ENCODE data around the gene FAAP20. TPM values are rescaled to one million over a fixed set of nuclear protein-coding genes. Genes with fewer than 3 reads are reported as not detected.
A peak's percentile ranks its signal among the peaks of the same experiment; 100 is the strongest.

Gene FAAP20
- total and polyA plus RNA-seq, 12 donors: 2.7 to 185 (median 62.0) TPM

- peaks cover 33 to 34% of the 10 kb centered on the region in 2 donors for H3K4me1 ChIP-seq (replicated peaks in 1 of 2)
- peak overlapping the region; percentile 85 to 98 (median 94) for H3K27ac ChIP-seq
- H3K36me3 ChIP-seq (replicated peaks in 1 of 2): no peaks in the 10 kb centered on the region
- H3K27me3 ChIP-seq: no peaks in the 10 kb centered on the region
- 26 to 32% (median 28%) methylated on average over 8 to 32 of the region's 32 CpGs for WGBS, 4 donors
- H3K9me3 ChIP-seq (replicated peaks in 1 of 3): no peaks in the 10 kb centered on the region
- peak overlapping the region in 1 of 4 donors; percentile 24 for H3K4me3 ChIP-seq
- peak; percentile 75 to 92 (median 87) for DNase-seq
- TF ChIP-seq, protein P1, sequence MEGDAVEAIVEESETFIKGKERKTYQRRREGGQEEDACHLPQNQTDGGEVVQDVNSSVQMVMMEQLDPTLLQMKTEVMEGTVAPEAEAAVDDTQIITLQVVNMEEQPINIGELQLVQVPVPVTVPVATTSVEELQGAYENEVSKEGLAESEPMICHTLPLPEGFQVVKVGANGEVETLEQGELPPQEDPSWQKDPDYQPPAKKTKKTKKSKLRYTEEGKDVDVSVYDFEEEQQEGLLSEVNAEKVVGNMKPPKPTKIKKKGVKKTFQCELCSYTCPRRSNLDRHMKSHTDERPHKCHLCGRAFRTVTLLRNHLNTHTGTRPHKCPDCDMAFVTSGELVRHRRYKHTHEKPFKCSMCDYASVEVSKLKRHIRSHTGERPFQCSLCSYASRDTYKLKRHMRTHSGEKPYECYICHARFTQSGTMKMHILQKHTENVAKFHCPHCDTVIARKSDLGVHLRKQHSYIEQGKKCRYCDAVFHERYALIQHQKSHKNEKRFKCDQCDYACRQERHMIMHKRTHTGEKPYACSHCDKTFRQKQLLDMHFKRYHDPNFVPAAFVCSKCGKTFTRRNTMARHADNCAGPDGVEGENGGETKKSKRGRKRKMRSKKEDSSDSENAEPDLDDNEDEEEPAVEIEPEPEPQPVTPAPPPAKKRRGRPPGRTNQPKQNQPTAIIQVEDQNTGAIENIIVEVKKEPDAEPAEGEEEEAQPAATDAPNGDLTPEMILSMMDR (IDR thresholded peaks at IDR 0.05): no peak
- TF ChIP-seq POLR2A (IDR thresholded peaks at IDR 0.05): peak in 1 of 2 donors; percentile 55
- intact Hi-C loops (cut with DNase I): loop anchor here in 1 of 2 donors (5.0 kb wide), 1 partner anchor 103 kb away; no protein-coding TSS in a partner anchor
Observed at GRCh38 chr1:2213576-2214505, 19.3 kb upstream of the FAAP20 start.

DNA sequence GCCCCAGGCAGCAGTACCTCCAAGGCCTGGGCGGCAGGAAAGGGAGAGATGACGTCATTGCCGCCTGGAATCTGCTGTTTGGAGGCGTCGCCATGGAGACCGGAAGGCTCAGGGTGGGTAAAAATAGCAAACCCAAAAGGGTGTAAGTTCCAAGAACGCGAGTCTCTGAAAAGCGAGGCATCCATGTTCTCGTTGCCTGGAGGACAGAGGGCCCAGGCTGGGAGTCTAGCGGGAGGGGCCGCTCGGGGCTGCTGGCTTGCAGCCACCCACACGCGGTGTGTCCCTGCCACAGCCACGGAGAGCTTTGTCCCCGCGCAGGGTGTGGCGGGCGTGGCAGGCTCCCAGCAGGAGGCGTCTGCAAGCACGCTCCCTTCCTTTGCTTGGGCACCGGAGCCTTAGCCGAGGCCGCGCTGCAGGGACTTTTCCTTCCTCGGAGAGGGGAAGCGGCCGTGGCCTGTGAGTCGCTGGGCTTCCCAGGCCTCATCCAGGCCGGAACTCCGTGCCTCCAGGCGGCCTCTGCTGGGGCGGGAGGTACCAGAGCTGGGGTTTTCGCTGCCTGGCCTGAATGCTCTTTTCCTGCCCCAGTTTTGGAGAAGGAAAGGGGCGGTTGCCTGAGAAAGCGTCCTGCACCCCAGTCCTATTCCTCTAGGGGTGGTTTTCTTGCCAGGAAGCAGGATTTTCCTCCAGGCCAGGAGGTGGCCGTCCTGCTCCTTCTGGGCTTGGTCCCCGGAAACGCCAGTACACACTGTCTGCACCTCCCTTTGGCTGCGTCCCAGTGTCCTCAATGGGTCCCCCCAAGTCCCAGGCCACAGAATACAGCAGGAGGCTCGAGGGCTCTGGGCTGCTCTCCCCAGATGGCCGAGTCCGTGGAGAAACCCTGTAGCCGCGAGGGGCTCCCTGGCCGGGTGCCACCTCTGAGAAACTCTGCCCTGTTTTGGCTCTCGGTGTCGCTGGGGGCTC is 18.2 kb upstream of the FAAP20 start:
- no peaks in the 10 kb centered on the region for H3K36me3 ChIP-seq (replicated peaks in 1 of 2)
- 3 to 9% (median 5%) methylated on average over 16 to 49 of the region's 49 CpGs for WGBS, 4 donors
- intact Hi-C loops (cut with DNase I): loop anchor here in 1 of 2 donors (5.0 kb wide), 1 partner anchor 104 kb away; no protein-coding TSS in a partner anchor
- DNase-seq: peak; percentile 90 to 98 (median 95)
- no peaks in the 10 kb centered on the region for H3K27me3 ChIP-seq
- H3K4me1 ChIP-seq (replicated peaks in 1 of 2): peaks cover 34 to 43% of the 10 kb centered on the region in 2 donors
- peak overlapping the region in 1 of 4 donors; percentile 24 for H3K4me3 ChIP-seq
- TF ChIP-seq POLR2A (IDR thresholded peaks at IDR 0.05): peak in 1 of 2 donors; percentile 65
- TF ChIP-seq, protein P1 (IDR thresholded peaks at IDR 0.05): peak in 5 of 6 experiments; percentile 18 to 60 (median 34)
- H3K9me3 ChIP-seq (replicated peaks in 1 of 3): no peaks in the 10 kb centered on the region
- peak overlapping the region; percentile 85 to 98 (median 94) for H3K27ac ChIP-seq

DNA sequence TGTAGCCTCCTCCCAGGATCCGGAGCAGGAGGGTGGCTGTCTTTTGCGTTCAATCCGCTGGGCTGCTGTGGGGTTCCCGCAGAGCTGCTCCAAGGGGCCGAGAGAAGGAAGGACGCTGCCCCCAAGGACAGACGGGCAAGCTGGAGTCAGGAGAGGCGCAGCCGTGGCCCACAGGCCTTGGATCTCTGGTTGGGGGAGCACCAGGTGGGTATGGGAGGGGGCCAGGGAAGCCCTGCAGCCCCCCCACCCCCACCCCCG is 17.6 kb upstream of the FAAP20 start:
- WGBS, 4 donors: 0 to 27% (median 25%) methylated on average over 2 to 10 of the region's 10 CpGs
- no peaks in the 10 kb centered on the region for H3K9me3 ChIP-seq (replicated peaks in 1 of 3)
- no peaks in the 10 kb centered on the region for H3K27me3 ChIP-seq
- no peaks in the 10 kb centered on the region for H3K36me3 ChIP-seq (replicated peaks in 1 of 2)
- peak overlapping the region in 1 of 4 donors; percentile 24 for H3K4me3 ChIP-seq
- H3K4me1 ChIP-seq (replicated peaks in 1 of 2): peaks cover 34 to 46% of the 10 kb centered on the region in 2 donors
- DNase-seq: peak in 1 of 7 donors; percentile 58
- intact Hi-C loops (cut with DNase I): loop anchor here in 1 of 2 donors (5.0 kb wide), 1 partner anchor 105 kb away; no protein-coding TSS in a partner anchor
- TF ChIP-seq, protein P1 (IDR thresholded peaks at IDR 0.05): no peak
- no peak for TF ChIP-seq POLR2A (IDR thresholded peaks at IDR 0.05)
- H3K27ac ChIP-seq: peak overlapping the region in 4 of 5 donors; percentile 85 to 98 (median 95)
